GM19043 (cell line): ENCODE measurements around the gene CLDND2.

Experiments used
- ATAC-seq: cut with Tn5 transposase; IDR thresholded peaks from one replicate; pipeline ENCODE4 v1.9.1; 2021; ENCODE audit warnings: low read depth; ENCODE audit not compliant: unreplicated experiment

Gene CLDND2

GRCh38 chr19:51357952-51358351 is 10.9 kb downstream of the CLDND2 start:
- no peak for ATAC-seq

GRCh38 chr19:51356159-51356801 is 12.5 kb downstream of the CLDND2 start:
- ATAC-seq = no peak

GRCh38 chr19:51354742-51355148 is 14.1 kb downstream of the CLDND2 start:
- ATAC-seq = no peak

GRCh38 chr19:51354103-51354741 is 14.6 kb downstream of the CLDND2 start:
- no peak for ATAC-seq

- ATAC-seq = no peak
Observed at GRCh38 chr19:51352783-51353360, 15.9 kb downstream of the CLDND2 start.

DNA sequence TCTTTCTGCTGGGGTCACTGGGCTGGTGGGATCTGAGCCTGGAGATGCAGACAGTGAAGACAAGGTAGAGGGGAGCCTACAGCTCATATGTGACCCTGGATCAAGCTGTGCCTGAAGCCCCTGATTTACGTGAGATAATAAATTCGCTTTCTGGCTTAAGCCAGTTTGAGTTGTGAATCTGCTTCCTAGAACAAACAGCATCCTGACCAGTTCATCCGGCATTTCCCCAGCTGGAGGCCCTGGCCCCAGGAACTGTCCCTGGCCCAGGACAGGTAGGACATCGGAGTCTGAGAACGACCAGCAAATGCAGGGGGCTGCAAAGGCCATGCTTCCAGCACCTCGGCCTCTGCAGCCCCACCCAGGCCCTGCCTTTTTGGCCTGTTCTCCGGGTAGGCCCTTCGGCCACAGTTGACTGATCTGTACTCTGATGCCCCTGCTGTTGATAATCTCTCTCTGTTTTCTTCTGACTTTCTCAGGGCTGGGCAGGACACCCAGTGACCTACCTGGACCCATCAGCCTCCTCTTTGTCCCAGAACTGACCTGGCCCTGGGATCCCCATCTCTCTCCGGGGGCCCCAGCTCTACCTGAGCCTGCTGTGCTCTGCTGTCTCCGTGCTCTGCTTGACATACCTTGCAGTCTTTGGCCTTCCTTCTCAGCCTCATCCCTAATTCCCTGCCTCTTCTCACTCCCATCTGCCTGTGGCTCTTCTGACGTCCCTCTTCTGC is 17.4 kb downstream of the CLDND2 start:
- ATAC-seq = no peak

GRCh38 chr19:51347209-51347928 is 21.4 kb downstream of the CLDND2 start:
- no peak for ATAC-seq

DNA sequence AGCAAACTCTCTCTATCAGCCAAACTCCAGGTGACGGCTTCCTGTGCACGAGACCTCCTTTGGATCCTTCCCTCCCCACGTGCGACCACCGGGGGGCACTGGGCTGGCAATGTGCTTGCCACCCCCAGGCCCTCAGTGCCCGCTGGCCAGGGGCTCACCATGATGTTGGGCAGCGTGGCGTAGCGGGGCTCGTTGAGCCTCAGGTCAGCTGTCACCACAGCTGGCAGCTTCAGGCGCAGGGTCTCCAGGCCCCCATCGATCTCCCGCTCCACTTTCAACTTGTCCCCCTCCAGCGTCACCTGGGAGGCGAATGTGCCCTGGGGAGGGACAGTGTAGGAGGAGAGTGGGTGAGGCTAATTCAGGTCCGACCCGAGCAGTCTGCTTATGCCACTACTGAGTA is 22.1 kb downstream of the CLDND2 start:
- ATAC-seq = no peak

- no peak for ATAC-seq
Observed at GRCh38 chr19:51345076-51345620, 23.7 kb downstream of the CLDND2 start.

GRCh38 chr19:51342631-51343569 is 25.9 kb downstream of the CLDND2 start:
- no peak for ATAC-seq

- ATAC-seq = no peak
Observed at GRCh38 chr19:51341976-51342580, 26.7 kb downstream of the CLDND2 start, which contains the start of gene VSIG10L. Gene VSIG10L, minus strand, starts transcription at chr19:51342139. Its CDS starts 15 bp downstream, at chr19:51342124.

GRCh38 chr19:51341066-51341465 is 27.7 kb downstream of the CLDND2 start:
- ATAC-seq = no peak

GRCh38 chr19:51339687-51340656 is 28.8 kb downstream of the CLDND2 start:
- no peak for ATAC-seq

DNA sequence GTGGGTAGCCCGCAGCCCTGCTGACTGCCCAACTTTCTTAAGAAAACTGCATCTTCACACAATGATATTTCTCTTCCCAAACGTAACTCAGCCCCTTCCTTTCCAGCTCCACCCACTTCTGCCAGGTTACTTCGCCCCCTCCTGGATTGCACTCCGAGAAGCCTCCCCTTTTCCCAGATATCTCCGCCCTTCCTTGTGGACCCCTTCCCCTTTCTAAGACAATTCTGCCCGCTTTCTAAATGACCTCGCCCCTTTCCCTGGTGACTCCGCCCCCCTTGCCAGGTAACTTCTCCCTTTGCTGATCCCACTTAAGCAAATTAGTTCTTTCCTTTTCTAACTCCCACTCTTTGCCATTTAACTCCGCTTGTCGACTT is 29.5 kb downstream of the CLDND2 start:
- ATAC-seq = no peak

DNA sequence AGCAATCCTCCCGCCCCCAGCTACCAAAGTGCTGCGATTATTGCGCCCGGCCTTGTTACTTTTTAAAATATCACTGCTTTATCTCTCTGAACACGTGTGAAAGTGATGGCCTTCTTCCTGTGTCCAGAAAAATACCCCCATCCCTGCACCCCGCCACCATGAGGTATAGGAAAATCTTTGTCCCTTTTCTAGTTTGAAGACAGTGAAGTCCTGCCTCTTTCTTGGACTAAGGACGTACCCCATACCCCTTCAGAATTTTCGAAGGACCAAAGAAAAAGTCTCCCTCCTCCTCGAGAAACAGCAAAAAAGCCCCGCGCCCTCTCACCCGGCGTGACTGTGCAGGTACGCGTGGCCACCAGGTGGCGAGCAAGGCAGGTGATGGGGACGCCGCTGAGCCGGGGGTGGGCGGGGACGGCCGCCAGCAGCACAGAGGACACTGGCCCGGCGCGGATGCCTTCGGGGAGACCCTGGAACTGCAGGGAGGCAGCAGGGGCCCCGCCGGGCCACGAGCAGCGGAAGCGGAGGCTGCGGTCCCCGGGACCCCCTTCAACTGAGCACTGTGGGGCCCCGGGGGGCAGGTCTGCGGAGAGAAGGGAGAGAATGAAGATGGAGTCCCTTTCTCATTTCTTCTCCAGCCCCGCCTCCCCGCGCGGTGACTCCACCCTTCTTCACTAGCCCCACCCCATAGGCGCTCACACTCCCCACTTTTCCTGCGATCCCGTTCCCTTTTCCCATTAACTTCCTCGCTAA is 30.1 kb downstream of the CLDND2 start:
- ATAC-seq = peak; percentile 70

DNA sequence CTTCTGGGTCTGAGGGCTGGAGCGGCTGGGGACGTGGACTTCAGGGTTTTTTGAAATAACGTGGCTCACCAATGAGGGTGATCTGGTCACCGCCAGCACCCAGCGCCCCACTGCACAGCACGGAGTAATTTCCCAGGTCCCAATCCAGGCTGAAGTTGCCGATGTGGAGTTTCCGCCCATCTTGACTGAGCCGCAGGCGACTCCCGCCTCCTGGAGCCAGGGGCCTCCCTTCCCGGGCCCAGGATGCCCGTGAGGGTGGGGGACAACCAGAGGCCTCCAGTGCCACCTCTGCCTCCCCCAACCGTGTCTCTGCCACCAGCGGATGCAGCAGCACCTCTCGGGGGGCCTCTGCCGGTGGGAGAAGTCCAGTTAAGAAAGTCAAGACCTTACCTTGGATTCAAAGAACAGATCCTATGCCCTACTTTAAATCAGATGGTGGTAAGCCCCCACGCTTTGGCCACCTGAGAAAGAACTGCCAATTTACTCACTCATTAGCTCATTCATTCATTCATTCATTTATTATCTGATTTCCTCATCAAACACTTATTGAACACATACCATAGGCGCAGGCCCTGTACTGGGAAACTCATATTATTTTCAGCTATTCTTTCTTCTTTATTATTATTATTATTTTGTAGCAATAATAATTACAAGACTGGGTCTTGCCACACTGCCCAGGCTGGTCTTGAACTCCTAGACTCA is 30.8 kb downstream of the CLDND2 start:
- no peak for ATAC-seq
